Measurements from ENCODE around the gene CGNL1. TPM values are rescaled to one million over a fixed set of nuclear protein-coding genes. Genes with fewer than 3 reads are reported as not detected.

CGNL1 gene
- total RNA-seq, 1 experiment from 2014 or later, result 34.6 TPM

DNA sequence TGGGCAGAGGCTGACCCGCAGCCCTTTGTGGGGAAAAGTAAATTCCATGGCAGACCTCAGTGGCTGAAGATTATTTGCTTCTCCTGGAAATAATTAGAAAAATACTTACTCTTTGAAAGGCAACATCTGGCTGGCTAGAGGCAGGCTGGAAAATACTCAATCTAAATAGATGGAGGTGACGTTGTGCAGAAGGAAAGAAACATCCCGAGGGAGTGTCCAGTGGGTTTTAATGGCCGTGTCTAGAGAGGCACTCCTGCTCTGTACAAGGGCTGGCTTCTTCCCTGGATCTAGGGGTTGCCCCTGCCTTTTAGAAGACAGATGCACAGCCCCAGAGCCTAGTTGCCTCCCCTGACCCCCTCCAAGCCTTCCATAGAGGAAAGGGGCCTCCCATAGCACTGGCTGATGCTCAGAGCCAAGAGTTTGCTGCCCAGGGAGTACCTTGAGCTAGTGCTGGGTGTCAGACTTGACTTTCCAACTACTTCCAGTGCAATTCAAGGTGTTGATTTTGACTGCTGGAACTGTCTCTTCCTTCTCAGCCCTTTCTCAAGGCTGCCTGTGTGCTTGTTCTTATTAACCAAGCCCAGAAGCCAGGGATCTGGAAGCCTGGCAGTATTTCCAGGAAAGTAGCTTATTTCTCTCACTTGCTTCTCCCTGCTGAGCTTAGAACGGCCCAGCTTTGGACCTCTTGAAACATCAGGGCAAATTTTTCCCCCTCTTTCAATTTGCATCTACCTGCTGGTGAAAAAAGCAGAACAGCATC lies 27.4 kb downstream of the CGNL1 start:
- no peak overlapping the region for H3K4me3 Mint-ChIP-seq
- Histone ChIP-seq H4K5ac (ENCODE audit: insufficient read length, low read depth, low read length) (no peak overlapping the region), H3K9ac (ENCODE audit: extremely low read depth, insufficient read length, low read length) (no peak overlapping the region), H3K27ac (ENCODE audit: insufficient read length, low read depth, low read length) (no peak overlapping the region), H3K27me3 (ENCODE audit: insufficient read depth, low read length) (no peaks in the 10 kb centered on the region), H2BK20ac (ENCODE audit: low read depth, low read length, poor library complexity, severe bottlenecking) (no peak overlapping the region), H3K56ac (ENCODE audit: insufficient read length, low read depth, low read length) (no peak overlapping the region), H2AFZ (ENCODE audit: low read length) (no peak overlapping the region), H2BK120ac (ENCODE audit: low read depth, low read length, poor library complexity, severe bottlenecking) (no peak overlapping the region), H4K20me1 (ENCODE audit: control insufficient read depth, insufficient read depth, insufficient read length) (no peaks in the 10 kb centered on the region), H3K9me3 (ENCODE audit: control insufficient read depth, low read depth, low read length) (no peaks in the 10 kb centered on the region), H2BK15ac (ENCODE audit: low read depth, low read length) (no peak overlapping the region), H2BK12ac (ENCODE audit: insufficient read length, low read depth, low read length) (no peak overlapping the region), H3K79me2 (ENCODE audit: insufficient read depth, low read length) (no peaks in the 10 kb centered on the region), H3K18ac (ENCODE audit: insufficient read length, low read depth, low read length) (no peak overlapping the region), H3K23ac (ENCODE audit: insufficient read length, low read depth, low read length) (no peak overlapping the region), H3K79me1 (ENCODE audit: insufficient read depth, low read depth, low read length, poor library complexity, severe bottlenecking) (no peaks in the 10 kb centered on the region), H4K91ac (ENCODE audit: insufficient read length, low read depth, low read length) (no peak overlapping the region), H3K4ac (ENCODE audit: low read depth, low read length) (no peak overlapping the region), H2AK5ac (ENCODE audit: insufficient read length, low read length) (no peak overlapping the region), H3K4me1 (ENCODE audit: insufficient read depth, low read length) (peaks cover 11% of the 10 kb centered on the region), H3K4me2 (ENCODE audit: insufficient read depth, insufficient read length, low read length) (no peak overlapping the region), H3K14ac (ENCODE audit: insufficient read depth, low read length) (no peak overlapping the region), H4K8ac (replicated peaks; ENCODE audit: insufficient read length, low read depth, low read length) (no peak overlapping the region), H2BK5ac (ENCODE audit: insufficient read length, low read length) (no peak overlapping the region), H3T11ph (ENCODE audit: low read length) (no peak overlapping the region), H3K23me2 (ENCODE audit: insufficient read length, low read depth, low read length, poor library complexity, severe bottlenecking) (no peaks in the 10 kb centered on the region)
- TF ChIP-seq, protein P1, sequence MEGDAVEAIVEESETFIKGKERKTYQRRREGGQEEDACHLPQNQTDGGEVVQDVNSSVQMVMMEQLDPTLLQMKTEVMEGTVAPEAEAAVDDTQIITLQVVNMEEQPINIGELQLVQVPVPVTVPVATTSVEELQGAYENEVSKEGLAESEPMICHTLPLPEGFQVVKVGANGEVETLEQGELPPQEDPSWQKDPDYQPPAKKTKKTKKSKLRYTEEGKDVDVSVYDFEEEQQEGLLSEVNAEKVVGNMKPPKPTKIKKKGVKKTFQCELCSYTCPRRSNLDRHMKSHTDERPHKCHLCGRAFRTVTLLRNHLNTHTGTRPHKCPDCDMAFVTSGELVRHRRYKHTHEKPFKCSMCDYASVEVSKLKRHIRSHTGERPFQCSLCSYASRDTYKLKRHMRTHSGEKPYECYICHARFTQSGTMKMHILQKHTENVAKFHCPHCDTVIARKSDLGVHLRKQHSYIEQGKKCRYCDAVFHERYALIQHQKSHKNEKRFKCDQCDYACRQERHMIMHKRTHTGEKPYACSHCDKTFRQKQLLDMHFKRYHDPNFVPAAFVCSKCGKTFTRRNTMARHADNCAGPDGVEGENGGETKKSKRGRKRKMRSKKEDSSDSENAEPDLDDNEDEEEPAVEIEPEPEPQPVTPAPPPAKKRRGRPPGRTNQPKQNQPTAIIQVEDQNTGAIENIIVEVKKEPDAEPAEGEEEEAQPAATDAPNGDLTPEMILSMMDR (conservative IDR thresholded peaks at IDR 0.05), result no peak
- H3K9me3 Mint-ChIP-seq, result peaks cover 0 to 3% of the 10 kb centered on the region in 2 experiments; a peak in 2 of 5 replicates
- H3K4me1 Mint-ChIP-seq, result peaks cover 40 to 41% of the 10 kb centered on the region in 2 experiments
- peaks cover 12 to 42% (median 25%) of the 10 kb centered on the region in 3 experiments for H3K36me3 Mint-ChIP-seq (ENCODE audit: insufficient read depth in 1 of 3, low read depth in 3 of 3)
- WGBS (ENCODE audit: extremely low coverage, insufficient read length, low lambda C conversion rate), result no CpG with 5 or more reads among the region's 5 CpGs
- H3K27ac Mint-ChIP-seq, result peak overlapping the region; percentile 34 to 57 (median 51); a peak in 3 of 7 replicates
- no peaks in the 10 kb centered on the region for H3K27me3 Mint-ChIP-seq (ENCODE audit: low read depth)
- DNase-seq, result no peak
